ENCODE data around the gene GFOD1. TPM values are rescaled to one million over a fixed set of nuclear protein-coding genes. Genes with fewer than 3 reads are reported as not detected.

GFOD1 gene
- total and polyA plus RNA-seq, 8 donors, result 1.4 to 2.7 (median 2.1) TPM

DNA sequence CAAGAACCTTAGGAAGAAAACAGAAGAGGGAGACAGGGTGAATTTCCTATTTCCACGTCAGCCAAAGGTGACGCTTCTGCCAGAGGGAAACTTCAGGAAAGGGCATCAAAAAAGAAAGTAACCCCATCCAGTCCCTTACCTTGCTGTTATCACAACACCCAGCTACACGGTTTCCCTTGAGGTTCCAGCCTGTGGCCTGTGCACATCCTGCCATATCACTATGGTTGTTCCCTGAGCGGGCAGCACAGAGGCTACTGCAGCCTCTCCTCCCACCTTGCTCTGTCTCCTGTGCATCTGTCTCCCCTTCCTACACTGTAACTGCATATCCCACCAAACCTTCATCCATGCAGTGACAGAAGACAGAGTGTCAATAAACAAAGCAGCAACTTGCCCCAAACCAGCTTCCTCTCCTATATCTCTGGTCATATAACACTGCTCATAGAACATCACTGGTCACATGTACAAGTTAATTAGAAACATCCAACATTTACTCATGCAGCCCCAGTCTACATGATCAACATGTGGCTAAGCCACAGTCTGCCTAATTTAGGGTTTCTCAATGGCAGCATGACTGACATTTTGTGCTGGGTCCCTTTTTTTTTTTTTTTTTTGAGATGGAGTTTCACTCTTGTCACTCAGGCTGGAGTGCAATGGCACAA, 54.7 kb downstream of the GFOD1 start:
- DNase-seq (no peak), ATAC-seq (no peak), FAIRE-seq (no peak)
- intact Hi-C loops (cut with DNase I), result no loop called here
- Histone ChIP-seq H3K4me1 (peaks cover 0 to 11% (median 0%) of the 10 kb centered on the region in 3 donors), H3K27me3 (no peaks in the 10 kb centered on the region), H3K9me3 (no peaks in the 10 kb centered on the region), H3K4me3 (no peak overlapping the region), H3K36me3 (no peaks in the 10 kb centered on the region), H3K27ac (no peak overlapping the region)
- 93 to 96% methylated on average over 4 of the region's 4 CpGs for WGBS, 2 donors
- TF ChIP-seq, protein P1, sequence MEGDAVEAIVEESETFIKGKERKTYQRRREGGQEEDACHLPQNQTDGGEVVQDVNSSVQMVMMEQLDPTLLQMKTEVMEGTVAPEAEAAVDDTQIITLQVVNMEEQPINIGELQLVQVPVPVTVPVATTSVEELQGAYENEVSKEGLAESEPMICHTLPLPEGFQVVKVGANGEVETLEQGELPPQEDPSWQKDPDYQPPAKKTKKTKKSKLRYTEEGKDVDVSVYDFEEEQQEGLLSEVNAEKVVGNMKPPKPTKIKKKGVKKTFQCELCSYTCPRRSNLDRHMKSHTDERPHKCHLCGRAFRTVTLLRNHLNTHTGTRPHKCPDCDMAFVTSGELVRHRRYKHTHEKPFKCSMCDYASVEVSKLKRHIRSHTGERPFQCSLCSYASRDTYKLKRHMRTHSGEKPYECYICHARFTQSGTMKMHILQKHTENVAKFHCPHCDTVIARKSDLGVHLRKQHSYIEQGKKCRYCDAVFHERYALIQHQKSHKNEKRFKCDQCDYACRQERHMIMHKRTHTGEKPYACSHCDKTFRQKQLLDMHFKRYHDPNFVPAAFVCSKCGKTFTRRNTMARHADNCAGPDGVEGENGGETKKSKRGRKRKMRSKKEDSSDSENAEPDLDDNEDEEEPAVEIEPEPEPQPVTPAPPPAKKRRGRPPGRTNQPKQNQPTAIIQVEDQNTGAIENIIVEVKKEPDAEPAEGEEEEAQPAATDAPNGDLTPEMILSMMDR (IDR thresholded peaks at IDR 0.05), result no peak

DNA sequence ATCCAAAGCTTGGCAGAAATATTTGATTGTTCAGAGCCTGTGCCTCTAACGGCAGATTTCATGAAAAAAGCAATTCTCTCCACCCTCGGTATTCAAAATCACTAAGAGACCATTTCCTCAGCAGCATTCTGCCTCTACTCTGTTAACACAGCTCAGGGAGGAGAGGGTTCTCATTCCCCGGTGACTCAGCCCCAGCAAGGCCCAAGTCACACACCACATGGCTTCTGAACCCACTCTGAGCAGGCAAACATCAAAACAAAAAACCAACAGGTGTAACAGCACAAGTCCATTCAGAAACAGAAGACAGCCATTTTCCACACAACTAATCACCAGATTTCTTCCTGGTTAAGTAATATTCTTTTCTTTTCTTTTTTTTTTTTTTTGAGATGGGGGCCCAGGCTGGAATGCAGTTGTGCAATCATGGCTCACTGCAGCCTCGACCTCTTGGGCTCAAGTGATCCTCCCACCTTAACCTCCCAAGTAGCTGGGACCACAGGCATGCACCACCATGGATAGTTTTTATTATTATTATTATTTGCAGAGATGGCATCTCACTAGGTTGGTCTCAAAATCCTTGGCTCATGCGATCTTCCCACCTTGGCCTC, 55.4 kb downstream of the GFOD1 start:
- intact Hi-C loops (cut with DNase I), result no loop called here
- ATAC-seq (peak in 1 of 4 donors; percentile 55), FAIRE-seq (no peak), DNase-seq (no peak)
- WGBS, 2 donors, result 79 to 80% methylated on average over 5 of the region's 5 CpGs
- H3K36me3 ChIP-seq, result no peaks in the 10 kb centered on the region
- H3K4me3 ChIP-seq, result no peak overlapping the region
- H3K27me3 ChIP-seq, result no peaks in the 10 kb centered on the region
- H3K27ac ChIP-seq, result no peak overlapping the region
- H3K4me1 ChIP-seq, result peaks cover 0 to 11% (median 0%) of the 10 kb centered on the region in 3 donors
- TF ChIP-seq, protein P1 (IDR thresholded peaks at IDR 0.05), result no peak
- H3K9me3 ChIP-seq, result no peaks in the 10 kb centered on the region

GRCh38 chr6:13431059-13431656, 56.2 kb downstream of the GFOD1 start:
- H3K9me3 ChIP-seq, result no peaks in the 10 kb centered on the region
- peaks cover 0 to 11% (median 0%) of the 10 kb centered on the region in 3 donors for H3K4me1 ChIP-seq
- H3K27ac ChIP-seq, result no peak overlapping the region
- intact Hi-C loops (cut with DNase I), result no loop called here
- no peak for DNase-seq
- WGBS, 2 donors, result 89 to 91% methylated on average over 6 of the region's 6 CpGs
- no peak for ATAC-seq
- no peaks in the 10 kb centered on the region for H3K27me3 ChIP-seq
- FAIRE-seq, result no peak
- H3K4me3 ChIP-seq, result no peak overlapping the region
- H3K36me3 ChIP-seq, result no peaks in the 10 kb centered on the region
- TF ChIP-seq, protein P1 (IDR thresholded peaks at IDR 0.05), result no peak

GRCh38 chr6:13429406-13429753, 58.0 kb downstream of the GFOD1 start:
- no peak overlapping the region for H3K4me3 ChIP-seq
- FAIRE-seq (no peak), ATAC-seq (no peak), DNase-seq (no peak)
- H3K27ac ChIP-seq, result no peak overlapping the region
- H3K9me3 ChIP-seq, result no peaks in the 10 kb centered on the region
- H3K36me3 ChIP-seq, result no peaks in the 10 kb centered on the region
- WGBS, 2 donors, result 86% methylated on average over 5 of the region's 5 CpGs
- TF ChIP-seq, protein P1 (IDR thresholded peaks at IDR 0.05), result no peak
- peaks cover 0 to 11% (median 0%) of the 10 kb centered on the region in 3 donors for H3K4me1 ChIP-seq
- no peaks in the 10 kb centered on the region for H3K27me3 ChIP-seq
- intact Hi-C loops (cut with DNase I), result no loop called here
